Naive thymus-derived CD4-positive, alpha-beta T cell (primary cell): ENCODE results near the gene COL19A1. TPM values are rescaled to one million over a fixed set of nuclear protein-coding genes. Genes with fewer than 3 reads are reported as not detected.

Source experiments
- ATAC-seq: fragments of 150-1000 bp; cut with Tn5 transposase; 2 replicates; pipeline ENCODE4 v1.10.0; 2021; ENCODE audit warnings: mild to moderate bottlenecking, moderate library complexity
- CTCF ChIA-PET: fragments of 350-600 bp; sonication (Branson Sonifier 250); formaldehyde crosslinking; loops from one replicate; lab custom pipeline; 2021; ENCODE audit warnings: antibody characterized with exemption; lab: Charles Lee
- POLR2A ChIA-PET: fragments of 350-600 bp; sonication (Branson Sonifier 250); formaldehyde crosslinking; loops from one replicate; lab custom pipeline; 2021; ENCODE audit warnings: antibody characterized with exemption, inconsistent platforms; lab: Charles Lee
- DNase-seq, 9 donors: peaks; one replicate each; pipeline versions ENCODE4 v3.0.0 to v3.0.0-alpha.2; 2020 to 2022; ENCODE audit warnings: mixed read lengths in 1 of 9
- H3K27ac ChIP-seq: one replicate; pipeline ENCODE4 v1.7.0; 2013; ENCODE audit warnings: mild to moderate bottlenecking, low read depth, low read length, moderate library complexity
- H3K27me3 ChIP-seq, 2 donors: one replicate each; pipeline ENCODE4 v1.7.0; 2013; ENCODE audit warnings: low read length in 2 of 2, mild to moderate bottlenecking in 2 of 2, moderate library complexity in 2 of 2; ENCODE audit not compliant: control insufficient read depth in 2 of 2, insufficient read depth in 2 of 2
- H3K36me3 ChIP-seq, 3 experiments: 1 replicate in 2 of 3; 2 replicates in 1 of 3; pipeline ENCODE4 v1.7.0; 2013; ENCODE audit warnings: low read length in 3 of 3, mild to moderate bottlenecking in 3 of 3, moderate library complexity in 1 of 3; ENCODE audit not compliant: insufficient read depth in 3 of 3, control insufficient read depth in 2 of 3
- H3K4me1 ChIP-seq, 2 donors: one replicate each; pipeline ENCODE4 v1.7.0; 2013; ENCODE audit warnings: low read length in 2 of 2, mild to moderate bottlenecking in 2 of 2, moderate library complexity in 1 of 2; ENCODE audit not compliant: control insufficient read depth in 2 of 2, insufficient read depth in 2 of 2
- H3K4me3 ChIP-seq: 2 replicates; pipeline ENCODE4 v1.7.0; 2013; ENCODE audit warnings: mild to moderate bottlenecking, low read length
- H3K9me3 ChIP-seq, 3 experiments: 1 replicate in 2 of 3; 2 replicates in 1 of 3; pipeline ENCODE4 v1.7.0; 2013; ENCODE audit warnings: low read length in 3 of 3; ENCODE audit not compliant: control insufficient read depth in 2 of 3
- H3K27ac Mint-ChIP-seq, 9 donors: one replicate each; pipeline ENCODE4 v1.8.0; 2020 to 2022; ENCODE audit warnings: mixed read lengths in 9 of 9, mild to moderate bottlenecking in 8 of 9, moderate library complexity in 5 of 9, inconsistent platforms in 2 of 9
- H3K27me3 Mint-ChIP-seq, 5 donors: one replicate each; pipeline ENCODE4 v1.8.0; 2021 to 2022; ENCODE audit warnings: mixed read lengths in 5 of 5, mild to moderate bottlenecking in 1 of 5
- H3K36me3 Mint-ChIP-seq, 5 donors: one replicate each; pipeline ENCODE4 v1.8.0; 2020 to 2022; ENCODE audit warnings: mixed read lengths in 5 of 5, mild to moderate bottlenecking in 3 of 5, inconsistent platforms in 1 of 5
- H3K4me1 Mint-ChIP-seq, 7 donors: one replicate each; pipeline ENCODE4 v1.8.0; 2020 to 2022; ENCODE audit warnings: mixed read lengths in 7 of 7, mild to moderate bottlenecking in 3 of 7, inconsistent platforms in 1 of 7
- H3K4me3 Mint-ChIP-seq, 10 donors: one replicate each; pipeline ENCODE4 v1.8.0; 2020 to 2022; ENCODE audit warnings: mild to moderate bottlenecking in 10 of 10, mixed read lengths in 10 of 10, moderate library complexity in 6 of 10, inconsistent platforms in 2 of 10
- H3K9me3 Mint-ChIP-seq, 11 donors: one replicate each; pipeline ENCODE4 v1.8.0; 2020 to 2022; ENCODE audit warnings: mixed read lengths in 11 of 11, mild to moderate bottlenecking in 4 of 11, inconsistent platforms in 1 of 11, moderate library complexity in 1 of 11
- intact Hi-C, 2 donors: fragments of 100-400 bp; cut with micrococcal nuclease; formaldehyde crosslinking; loops; one replicate each; pipeline ENCODE4 v1.15.1; 2023
- polyA plus RNA-seq, 2 donors: library from polyadenylated mRNA; unstranded; fragments of 300-500 nt; fragmentation: Illumina TruSeq; gene quantifications; one replicate each; pipeline ENCODE4 v1.2.3, GENCODE V29; 2021
- total RNA-seq, 6 experiments: library from RNA in 5 of 6; stranded (reverse) in 5 of 6; gene quantifications; 1 replicate in 5 of 6; 2 replicates in 1 of 6; pipeline ENCODE4 v1.2.3 and lab custom pipeline; 2021 to 2026

Gene COL19A1
- total and polyA plus RNA-seq, 7 experiments from 2014 or later = 0.02 to 1.3 (median 0.32) TPM; not detected in 2

DNA sequence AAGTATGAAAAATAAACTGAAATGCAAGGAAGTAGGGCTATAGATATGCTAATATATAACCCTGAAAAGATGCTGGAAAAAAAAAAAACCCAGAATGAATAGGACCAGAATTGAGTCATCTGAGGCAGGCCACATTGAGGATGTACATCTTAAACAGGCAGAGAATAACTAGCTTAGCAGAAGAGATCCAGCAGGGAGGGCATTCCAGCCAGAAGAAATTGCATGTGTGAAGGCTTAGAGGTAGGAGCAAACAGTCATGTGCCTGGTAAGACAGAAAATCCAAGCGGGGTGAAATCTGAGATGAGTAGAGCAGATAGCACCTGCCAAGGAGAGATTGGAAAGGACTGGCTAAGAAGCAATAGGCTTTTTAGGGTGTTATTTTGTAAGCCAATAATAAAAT is 2.6 kb downstream of the COL19A1 start:
- intact Hi-C loops = loop anchor here (5.0 to 10.0 kb wide), 3 partner anchors 52 to 1086 kb away; partner anchors contain the start of genes B3GAT2 (in 1 of the 2) and SMAP1 (in 1 of the 2)
- Mint-ChIP-seq H3K27me3 (peaks cover 13 to 57% (median 39%) of the 10 kb centered on the region in 5 donors), H3K4me3 (no peak overlapping the region), H3K9me3 (no peaks in the 10 kb centered on the region), H3K27ac (no peak overlapping the region), H3K36me3 (peaks cover 0 to 6% (median 0%) of the 10 kb centered on the region in 5 donors), H3K4me1 (peaks cover 15 to 24% (median 20%) of the 10 kb centered on the region in 7 donors)
- peaks cover 5 to 6% of the 10 kb centered on the region in 2 donors for H3K4me1 ChIP-seq
- CTCF ChIA-PET = no interaction called here
- POLR2A ChIA-PET = no interaction called here
- H3K27me3 ChIP-seq = no peaks in the 10 kb centered on the region
- H3K36me3 ChIP-seq = no peaks in the 10 kb centered on the region
- ATAC-seq = no peak
- no peak overlapping the region for H3K27ac ChIP-seq
- no peak for DNase-seq
- H3K9me3 ChIP-seq = no peaks in the 10 kb centered on the region
- no peak overlapping the region for H3K4me3 ChIP-seq

- ATAC-seq (no peak), DNase-seq (no peak)
- intact Hi-C loops = no loop called here
- Histone ChIP-seq H3K4me3 (no peak overlapping the region), H3K9me3 (no peaks in the 10 kb centered on the region), H3K27ac (no peak overlapping the region), H3K4me1 (peaks cover 5 to 6% of the 10 kb centered on the region in 2 donors), H3K27me3 (no peaks in the 10 kb centered on the region), H3K36me3 (no peaks in the 10 kb centered on the region)
- H3K4me1 Mint-ChIP-seq = peaks cover 13 to 19% (median 18%) of the 10 kb centered on the region in 7 donors
- no peak overlapping the region for H3K27ac Mint-ChIP-seq
- H3K36me3 Mint-ChIP-seq = peaks cover 0 to 6% (median 0%) of the 10 kb centered on the region in 5 donors
- H3K4me3 Mint-ChIP-seq = no peak overlapping the region
- no peaks in the 10 kb centered on the region for H3K9me3 Mint-ChIP-seq
- H3K27me3 Mint-ChIP-seq = peaks cover 24 to 54% (median 45%) of the 10 kb centered on the region in 5 donors
- POLR2A ChIA-PET = no interaction called here
- CTCF ChIA-PET = no interaction called here
Observed at GRCh38 chr6:69871107-69871506, 4.8 kb downstream of the COL19A1 start.

DNA sequence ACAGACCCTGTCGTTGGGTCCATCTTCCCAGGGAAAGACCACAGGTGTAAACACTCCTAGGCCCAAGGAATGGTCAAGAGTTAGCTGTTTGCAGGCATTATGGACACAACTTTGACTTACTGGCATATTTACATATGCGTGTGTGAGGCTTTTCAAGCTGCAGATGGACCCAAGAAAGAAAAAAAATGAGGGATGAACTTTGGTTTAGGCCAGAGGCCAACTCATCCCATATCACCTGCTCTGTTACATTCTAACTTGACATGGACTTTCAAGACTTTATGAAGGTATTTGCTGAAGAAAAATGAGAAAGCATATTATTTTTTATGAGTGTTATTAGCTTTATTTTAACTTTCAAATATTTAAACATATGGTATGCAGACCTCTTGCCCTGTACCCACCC is 6.9 kb downstream of the COL19A1 start:
- ATAC-seq = no peak
- POLR2A ChIA-PET = no interaction called here
- intact Hi-C loops = no loop called here
- no peak overlapping the region for H3K27ac Mint-ChIP-seq
- peaks cover 22 to 48% (median 27%) of the 10 kb centered on the region in 5 donors for H3K27me3 Mint-ChIP-seq
- H3K4me1 Mint-ChIP-seq = peaks cover 0 to 3% (median under 1%) of the 10 kb centered on the region in 7 donors
- no peak overlapping the region for H3K4me3 ChIP-seq
- no peak overlapping the region for H3K27ac ChIP-seq
- no peaks in the 10 kb centered on the region for H3K9me3 ChIP-seq
- H3K9me3 Mint-ChIP-seq = no peaks in the 10 kb centered on the region
- H3K4me1 ChIP-seq = no peaks in the 10 kb centered on the region
- no peaks in the 10 kb centered on the region for H3K27me3 ChIP-seq
- H3K4me3 Mint-ChIP-seq = no peak overlapping the region
- CTCF ChIA-PET = no interaction called here
- no peak for DNase-seq
- no peaks in the 10 kb centered on the region for H3K36me3 ChIP-seq
- H3K36me3 Mint-ChIP-seq = peaks cover 0 to 6% (median 0%) of the 10 kb centered on the region in 5 donors

DNA sequence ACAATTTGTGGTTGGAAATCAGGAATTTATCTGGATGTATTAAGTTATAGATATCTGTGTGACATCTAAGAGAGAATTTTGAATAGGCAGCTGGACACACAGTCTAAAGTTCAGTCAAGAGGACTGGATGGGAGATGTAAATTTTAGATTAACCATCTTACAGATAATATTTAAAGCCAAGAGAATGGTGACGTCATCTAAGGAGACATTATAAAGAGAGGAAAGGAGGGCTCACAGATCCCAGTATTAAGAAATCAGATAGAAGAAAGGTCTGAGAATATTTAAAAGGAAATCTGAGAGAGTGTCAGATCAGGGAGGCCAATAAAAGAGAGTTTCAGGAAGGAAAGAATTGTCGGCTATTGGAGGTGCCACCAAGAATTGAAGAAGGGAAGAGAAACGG is 9.4 kb downstream of the COL19A1 start:
- Histone ChIP-seq H3K27me3 (no peaks in the 10 kb centered on the region), H3K27ac (no peak overlapping the region), H3K36me3 (no peaks in the 10 kb centered on the region), H3K4me1 (no peaks in the 10 kb centered on the region), H3K4me3 (no peak overlapping the region), H3K9me3 (no peaks in the 10 kb centered on the region)
- peaks cover 15 to 37% (median 19%) of the 10 kb centered on the region in 5 donors for H3K27me3 Mint-ChIP-seq
- H3K36me3 Mint-ChIP-seq = peaks cover 0 to 6% (median 0%) of the 10 kb centered on the region in 5 donors
- ATAC-seq (no peak), DNase-seq (no peak)
- intact Hi-C loops = no loop called here
- H3K4me1 Mint-ChIP-seq = no peaks in the 10 kb centered on the region
- H3K9me3 Mint-ChIP-seq = no peaks in the 10 kb centered on the region
- POLR2A ChIA-PET = no interaction called here
- CTCF ChIA-PET = no interaction called here
- no peak overlapping the region for H3K4me3 Mint-ChIP-seq
- H3K27ac Mint-ChIP-seq = no peak overlapping the region

- H3K36me3 Mint-ChIP-seq = peaks cover 0 to 5% (median 0%) of the 10 kb centered on the region in 5 donors
- peaks cover 23 to 47% (median 31%) of the 10 kb centered on the region in 5 donors for H3K27me3 Mint-ChIP-seq
- no peaks in the 10 kb centered on the region for H3K9me3 ChIP-seq
- H3K27ac ChIP-seq = no peak overlapping the region
- H3K27ac Mint-ChIP-seq = no peak overlapping the region
- no peaks in the 10 kb centered on the region for H3K9me3 Mint-ChIP-seq
- no peaks in the 10 kb centered on the region for H3K4me1 Mint-ChIP-seq
- no peak for DNase-seq
- no peaks in the 10 kb centered on the region for H3K36me3 ChIP-seq
- no peaks in the 10 kb centered on the region for H3K27me3 ChIP-seq
- intact Hi-C loops = no loop called here
- no peak for ATAC-seq
- H3K4me3 Mint-ChIP-seq = no peak overlapping the region
- H3K4me1 ChIP-seq = no peaks in the 10 kb centered on the region
- CTCF ChIA-PET = no interaction called here
- POLR2A ChIA-PET = no interaction called here
- no peak overlapping the region for H3K4me3 ChIP-seq
Observed at GRCh38 chr6:69878795-69879194, 12.4 kb downstream of the COL19A1 start.

DNA sequence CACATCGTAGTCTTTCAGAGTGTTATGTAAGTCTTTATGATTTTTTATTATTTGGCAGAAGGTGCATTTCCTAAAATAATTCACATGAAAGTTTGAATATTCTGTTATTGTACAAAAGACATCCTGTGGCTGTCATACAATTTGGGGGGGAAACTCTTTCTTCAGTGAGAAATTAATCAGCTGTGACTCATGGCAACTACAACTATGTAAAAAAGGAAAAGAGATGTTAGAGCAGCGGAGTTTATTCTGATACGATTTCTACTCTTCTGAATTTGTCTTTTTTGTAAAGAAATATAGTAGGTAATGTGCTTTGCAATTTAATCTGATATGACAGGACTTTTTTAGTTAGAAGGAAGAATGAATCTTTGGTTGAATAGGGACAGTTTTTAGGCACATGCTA is 14.2 kb downstream of the COL19A1 start:
- DNase-seq (no peak), ATAC-seq (no peak)
- H3K27ac ChIP-seq = no peak overlapping the region
- H3K4me3 Mint-ChIP-seq = no peak overlapping the region
- no peaks in the 10 kb centered on the region for H3K36me3 Mint-ChIP-seq
- no peaks in the 10 kb centered on the region for H3K27me3 ChIP-seq
- no peaks in the 10 kb centered on the region for H3K9me3 Mint-ChIP-seq
- POLR2A ChIA-PET = no interaction called here
- H3K27ac Mint-ChIP-seq = no peak overlapping the region
- H3K4me1 ChIP-seq = no peaks in the 10 kb centered on the region
- no peaks in the 10 kb centered on the region for H3K9me3 ChIP-seq
- H3K27me3 Mint-ChIP-seq = peaks cover 14 to 44% (median 28%) of the 10 kb centered on the region in 5 donors
- no peaks in the 10 kb centered on the region for H3K4me1 Mint-ChIP-seq
- intact Hi-C loops = no loop called here
- CTCF ChIA-PET = no interaction called here
- H3K4me3 ChIP-seq = no peak overlapping the region
- H3K36me3 ChIP-seq = no peaks in the 10 kb centered on the region

- Mint-ChIP-seq H3K27ac (no peak overlapping the region), H3K27me3 (peaks cover 12 to 40% (median 25%) of the 10 kb centered on the region in 5 donors), H3K9me3 (no peaks in the 10 kb centered on the region), H3K4me1 (no peaks in the 10 kb centered on the region), H3K4me3 (no peak overlapping the region), H3K36me3 (no peaks in the 10 kb centered on the region)
- no peaks in the 10 kb centered on the region for H3K36me3 ChIP-seq
- no peaks in the 10 kb centered on the region for H3K4me1 ChIP-seq
- DNase-seq (no peak), ATAC-seq (peak; percentile 74)
- H3K27ac ChIP-seq = no peak overlapping the region
- ChIA-PET CTCF (no interaction called here), POLR2A (no interaction called here)
- H3K9me3 ChIP-seq = no peaks in the 10 kb centered on the region
- H3K4me3 ChIP-seq = no peak overlapping the region
- intact Hi-C loops = no loop called here
- H3K27me3 ChIP-seq = no peaks in the 10 kb centered on the region
Observed at GRCh38 chr6:69881322-69882151, 15.2 kb downstream of the COL19A1 start.
